HG02943 (cell line): ENCODE data around the gene PFKP.

Experiments
- ATAC-seq: cut with Tn5 transposase; IDR thresholded peaks from one replicate; pipeline ENCODE4 v1.9.1; 2021; ENCODE audit warnings: mild to moderate bottlenecking, low read depth, moderate library complexity; ENCODE audit not compliant: unreplicated experiment

The PFKP gene

DNA sequence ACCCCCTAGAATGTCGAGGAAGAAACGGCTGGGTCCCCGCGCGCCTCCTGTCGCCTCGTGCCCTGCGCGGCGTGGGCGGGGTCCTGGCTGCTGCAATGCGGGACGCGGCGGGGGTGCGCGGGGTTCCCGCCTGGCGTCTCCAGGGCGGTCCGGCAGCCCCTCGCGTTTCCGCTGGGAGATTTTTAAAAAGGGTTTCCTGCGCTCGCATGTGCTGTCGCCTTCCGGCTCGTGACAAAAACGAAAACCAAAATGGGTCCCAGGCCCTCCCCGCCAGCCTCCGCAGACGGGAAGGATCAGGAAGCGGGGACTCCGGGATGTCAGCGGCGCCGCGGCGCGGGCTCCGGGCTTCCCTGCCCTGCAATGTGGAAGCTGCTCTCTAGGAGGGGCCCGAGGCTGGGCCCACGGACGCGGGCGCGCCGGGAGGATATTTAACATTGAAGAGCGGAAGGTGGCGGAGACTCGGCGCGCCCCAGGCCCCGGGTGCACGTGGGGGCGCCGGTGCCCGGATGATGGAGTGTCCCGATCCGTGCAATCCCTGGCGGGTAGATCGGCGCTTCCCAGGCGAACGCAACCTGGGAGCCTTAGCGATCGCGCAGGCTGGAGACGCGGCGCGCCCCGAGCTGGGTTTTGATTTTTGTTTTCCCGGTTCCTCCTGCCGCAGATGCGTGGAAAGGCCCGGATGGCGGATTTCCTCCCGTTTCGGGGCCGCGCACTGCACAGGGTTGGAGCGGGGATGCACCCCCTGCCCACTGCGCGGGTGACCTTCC lies 1.0 kb downstream of the PFKP start:
- ATAC-seq, result peak; percentile 49

DNA sequence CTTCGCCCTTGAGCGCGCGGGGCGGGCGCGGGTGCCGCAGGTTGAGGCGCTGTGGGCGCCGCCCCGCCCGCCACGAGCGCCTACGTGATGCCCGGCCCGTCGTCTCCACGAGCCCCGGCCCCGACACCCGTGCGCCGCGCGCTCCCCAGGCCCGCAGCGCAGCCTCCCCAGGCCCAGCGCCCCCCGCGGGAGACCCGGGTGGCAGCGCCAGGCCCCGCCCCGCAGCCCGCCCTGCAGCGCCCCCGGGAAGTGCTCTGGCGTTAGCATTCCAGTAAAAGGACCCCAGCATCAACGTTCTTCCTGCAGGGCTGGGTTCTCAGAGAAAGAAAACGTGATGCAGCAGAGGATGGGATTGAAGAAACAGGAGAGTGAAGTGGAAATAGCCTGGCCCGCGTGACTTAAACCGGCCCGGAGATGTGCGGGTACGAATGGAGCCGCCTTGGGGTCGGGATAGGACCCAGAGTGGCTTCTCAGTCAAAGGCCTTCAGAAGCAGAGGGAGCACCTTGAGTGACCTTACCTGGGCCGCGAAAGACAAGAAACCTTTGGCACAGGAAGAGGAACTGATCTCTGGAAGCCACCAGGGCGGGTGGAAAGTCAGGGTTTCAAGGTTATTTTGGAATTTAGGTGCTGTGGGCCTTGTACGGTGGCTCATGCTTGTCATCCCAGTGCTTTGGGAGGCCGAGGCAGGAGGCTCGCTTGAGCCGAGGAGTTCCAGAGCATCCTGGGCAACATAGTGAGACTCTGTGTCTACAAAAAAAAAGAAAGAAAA lies 1.8 kb downstream of the PFKP start:
- ATAC-seq, result peak; percentile 32

DNA sequence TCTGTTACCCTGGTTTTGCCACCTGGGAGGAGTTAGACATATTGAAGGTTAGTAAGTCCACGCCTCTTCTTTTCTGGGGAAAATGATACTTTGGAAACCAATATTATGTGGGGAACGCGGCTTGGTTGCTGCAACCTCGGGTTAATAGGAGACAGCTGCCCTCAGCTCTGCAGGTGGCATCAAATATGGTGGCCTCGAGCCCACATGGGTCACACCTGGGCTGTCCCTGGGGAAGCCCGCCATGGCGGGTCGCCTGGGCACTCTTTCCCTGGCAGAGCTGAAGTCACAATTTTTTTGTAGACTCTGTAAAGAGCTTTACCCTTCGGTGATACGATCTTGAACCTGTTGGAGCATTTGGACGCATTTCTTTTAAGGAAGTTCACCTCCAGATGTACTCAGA lies 2.5 kb downstream of the PFKP start:
- no peak for ATAC-seq

- no peak for ATAC-seq
Observed at GRCh38 chr10:3071405-3072198, 4.3 kb downstream of the PFKP start.

GRCh38 chr10:3072641-3073360 lies 5.5 kb downstream of the PFKP start:
- ATAC-seq, result no peak

DNA sequence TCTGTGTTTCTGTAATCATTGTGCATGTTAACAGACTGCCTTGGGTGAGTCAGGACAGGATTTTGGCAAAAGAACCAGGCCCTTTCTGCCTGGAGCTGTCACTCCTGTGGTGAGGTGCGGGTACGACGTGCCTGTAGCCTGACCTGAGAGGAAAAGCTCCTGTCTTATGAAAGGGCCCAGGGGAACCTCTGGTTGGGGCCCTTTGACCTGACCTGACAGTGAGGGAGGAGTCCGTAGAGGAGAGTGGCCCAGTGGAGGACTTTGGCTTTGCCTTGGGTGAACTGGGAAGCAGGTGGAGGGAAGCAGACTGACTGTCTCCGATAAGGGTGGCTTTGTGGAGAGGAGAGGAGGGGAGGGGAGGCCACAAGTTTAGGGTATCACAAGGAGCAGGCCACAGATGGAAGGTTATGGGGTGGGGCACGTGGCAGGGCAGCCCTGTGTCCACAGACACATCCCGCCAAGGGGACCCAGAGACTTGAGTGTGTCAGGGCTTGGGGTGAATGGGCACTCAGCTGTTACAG lies 6.9 kb downstream of the PFKP start:
- no peak for ATAC-seq

- ATAC-seq, result no peak
Observed at GRCh38 chr10:3074985-3075600, 7.7 kb downstream of the PFKP start.

DNA sequence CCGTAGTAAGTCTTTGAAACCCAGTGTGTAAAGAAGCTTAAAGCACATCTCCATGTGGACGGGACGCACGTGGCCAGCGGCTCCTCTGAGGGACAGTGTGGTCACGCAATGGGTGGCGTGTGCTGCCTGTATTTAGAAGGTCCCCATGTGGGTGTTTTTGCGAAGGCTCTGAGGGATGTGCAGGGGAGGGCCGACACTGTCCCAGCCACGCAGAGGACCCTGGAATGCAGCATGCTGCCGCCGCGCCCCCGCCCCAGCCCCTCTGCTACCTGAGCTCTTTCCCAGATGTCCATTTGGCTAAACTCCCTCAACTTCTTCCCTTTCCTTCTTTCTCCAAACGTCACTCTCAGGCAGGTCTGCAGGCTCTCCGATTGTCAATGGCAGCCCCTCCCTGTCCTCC lies 8.8 kb downstream of the PFKP start:
- no peak for ATAC-seq

GRCh38 chr10:3077509-3077908 lies 10.2 kb downstream of the PFKP start:
- ATAC-seq, result no peak

GRCh38 chr10:3077940-3078630 lies 10.7 kb downstream of the PFKP start:
- no peak for ATAC-seq

- no peak for ATAC-seq
Observed at GRCh38 chr10:3081383-3081981, 14.1 kb downstream of the PFKP start.

DNA sequence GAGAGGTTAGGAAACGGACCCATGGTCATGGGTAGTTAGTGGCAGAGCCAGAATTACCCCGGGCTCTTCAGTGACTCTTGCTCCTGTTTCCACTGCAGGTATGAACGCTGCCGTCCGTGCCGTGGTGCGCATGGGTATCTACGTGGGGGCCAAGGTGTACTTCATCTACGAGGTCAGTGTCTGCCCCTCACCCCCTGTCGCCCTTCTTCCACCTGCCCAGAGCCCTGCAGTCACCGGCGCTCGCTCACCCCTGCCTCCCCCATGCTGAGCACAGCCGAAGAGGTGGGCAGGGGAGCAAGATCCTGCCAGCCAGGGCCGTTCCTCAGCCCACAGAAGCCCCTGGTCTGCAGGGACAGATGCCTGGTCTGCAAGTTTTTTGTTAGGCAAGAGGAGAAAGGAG lies 14.9 kb downstream of the PFKP start:
- no peak for ATAC-seq

DNA sequence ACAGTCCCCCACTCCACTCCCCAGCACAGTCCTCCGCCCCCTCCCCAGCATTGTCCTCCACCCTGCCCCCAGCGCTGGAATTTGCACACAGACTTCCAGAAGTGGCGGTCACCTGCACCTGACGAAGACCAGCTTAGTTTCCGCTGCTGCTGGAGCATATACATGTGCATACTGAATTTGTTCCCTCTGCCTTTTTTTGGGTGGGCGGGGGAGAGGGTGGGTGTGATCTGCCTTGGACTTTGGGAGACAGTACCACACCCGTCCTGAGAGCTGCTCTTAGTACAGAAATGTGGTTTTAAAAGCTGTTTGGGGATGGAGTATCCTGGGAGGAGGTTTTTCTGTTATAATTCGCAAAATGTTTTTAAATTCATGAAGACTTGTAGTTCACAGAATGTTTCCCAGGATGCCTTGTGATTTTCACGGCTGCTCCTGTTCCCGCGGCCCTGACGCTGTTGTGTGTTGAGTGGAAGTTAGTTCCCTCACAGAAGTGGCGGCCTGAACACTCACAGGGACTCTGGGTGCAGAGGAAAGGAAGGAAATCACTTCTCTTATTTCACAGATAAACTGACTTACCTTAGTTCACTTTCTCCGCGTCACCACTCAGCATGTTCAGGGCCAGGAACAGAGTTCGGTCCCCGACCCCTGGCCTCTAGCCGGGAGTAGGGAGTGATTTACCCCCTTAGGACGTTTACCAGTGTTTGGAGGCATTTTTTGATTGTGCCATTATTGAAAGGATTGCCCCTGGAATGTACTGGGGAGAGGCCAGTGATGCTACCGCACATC lies 18.6 kb downstream of the PFKP start:
- ATAC-seq, result no peak

- ATAC-seq, result no peak
Observed at GRCh38 chr10:3090388-3090787, 23.0 kb downstream of the PFKP start.

DNA sequence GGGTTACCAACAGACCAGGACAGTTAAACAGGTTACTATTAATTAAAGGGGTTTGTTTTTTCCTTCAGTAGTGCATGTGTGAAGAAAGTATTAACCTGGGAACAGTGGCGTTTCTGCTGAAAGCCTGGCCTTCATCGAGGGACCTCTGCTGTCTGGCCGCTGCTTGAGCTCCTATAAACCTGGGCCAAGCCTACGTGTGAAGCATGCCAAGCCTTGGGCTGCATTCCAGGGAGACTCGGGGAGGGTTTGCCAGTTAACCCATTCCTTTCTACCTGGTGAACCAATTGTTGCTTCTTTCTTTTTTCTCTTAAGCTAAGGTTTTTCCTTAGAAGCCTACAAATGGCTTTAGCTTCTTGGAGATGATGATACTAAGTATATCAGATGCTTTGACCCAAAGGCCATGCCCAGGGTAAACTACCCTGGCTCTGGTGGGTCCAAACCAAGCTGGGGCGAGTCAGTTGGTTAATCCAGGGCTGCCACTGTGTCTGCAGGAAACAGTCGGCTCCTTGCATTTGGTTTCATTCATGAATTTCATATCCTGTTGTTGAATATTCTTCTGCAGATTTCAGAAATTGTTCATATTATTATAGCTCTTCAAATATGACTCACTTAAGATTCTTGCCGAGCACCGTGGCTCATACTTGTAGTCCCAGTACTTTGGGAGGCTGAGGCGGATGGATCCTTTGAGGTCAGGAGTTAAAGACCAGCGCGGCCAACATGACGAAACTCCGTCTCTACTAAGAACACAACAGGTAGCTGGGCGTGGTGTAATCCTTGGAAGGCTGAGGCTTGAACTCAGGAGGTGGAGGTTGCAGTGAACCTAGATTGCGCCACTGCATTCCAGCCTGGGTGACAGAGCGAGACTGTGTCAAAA lies 23.8 kb downstream of the PFKP start:
- no peak for ATAC-seq

DNA sequence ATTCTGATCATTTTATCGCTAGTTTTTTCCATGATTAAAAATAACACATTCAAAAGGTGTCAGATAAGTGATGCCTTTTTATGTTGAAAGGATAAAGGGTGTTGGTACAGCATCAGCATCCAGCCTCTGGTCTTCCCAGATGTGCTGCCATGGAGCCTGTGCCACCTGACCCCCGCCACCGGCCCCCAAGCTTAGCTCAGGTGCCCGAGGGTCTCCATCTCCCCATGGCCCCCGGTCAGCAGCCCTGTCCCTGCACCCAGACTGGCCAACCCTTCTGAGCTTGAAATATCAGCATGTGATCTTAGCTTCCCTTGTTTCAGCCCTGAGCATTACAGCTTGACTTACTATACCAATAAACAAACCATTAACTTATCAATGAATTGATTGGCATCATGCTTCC lies 24.6 kb downstream of the PFKP start:
- no peak for ATAC-seq

GRCh38 chr10:3093996-3094395 lies 26.6 kb downstream of the PFKP start:
- ATAC-seq, result no peak
